A172 (cell line): Measurements from ENCODE around the gene DUSP11. TPM values are rescaled to one million over a fixed set of nuclear protein-coding genes. Genes with fewer than 3 reads are reported as not detected.
"Not testable (repeated sequence)": the region's sequence is repeated elsewhere in the genome, so short reads cannot be mapped to it uniquely, and the experiment has no call there.

Source experiments
- DNase-seq: peaks from one replicate; pipeline ENCODE4 v3.0.0-alpha.2; 2015; ENCODE audit warnings: low spot score
- total RNA-seq: library from RNA; depleted of rRNA; stranded (reverse); fragments of >200 nt; shearing (Covaris generic); gene quantifications from 2 replicates; pipeline ENCODE4 v1.2.3, GENCODE V29; 2014

The DUSP11 gene
- total RNA-seq, 1 experiment from 2014 or later: 43.7 TPM

DNA sequence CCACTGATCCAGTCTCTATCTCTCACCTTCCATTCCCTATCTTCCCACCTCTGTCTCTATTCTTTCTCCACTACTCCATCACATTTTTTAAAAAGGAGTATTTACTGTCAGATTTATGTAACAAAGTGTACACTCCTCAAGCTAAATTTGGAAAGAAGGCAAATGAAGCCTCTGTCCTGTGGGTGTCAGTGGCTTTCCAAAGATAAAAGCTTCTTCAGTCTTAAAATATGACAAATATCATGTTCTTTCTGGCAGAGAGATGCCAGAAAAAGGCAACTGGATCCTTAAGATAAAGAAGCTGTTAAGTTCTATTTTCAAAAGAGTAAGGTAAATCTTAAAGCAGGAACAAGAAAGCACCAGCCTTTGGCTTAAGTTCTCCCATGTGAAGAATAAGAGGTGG lies 7.1 kb downstream of the DUSP11 start:
- no peak for DNase-seq

DNA sequence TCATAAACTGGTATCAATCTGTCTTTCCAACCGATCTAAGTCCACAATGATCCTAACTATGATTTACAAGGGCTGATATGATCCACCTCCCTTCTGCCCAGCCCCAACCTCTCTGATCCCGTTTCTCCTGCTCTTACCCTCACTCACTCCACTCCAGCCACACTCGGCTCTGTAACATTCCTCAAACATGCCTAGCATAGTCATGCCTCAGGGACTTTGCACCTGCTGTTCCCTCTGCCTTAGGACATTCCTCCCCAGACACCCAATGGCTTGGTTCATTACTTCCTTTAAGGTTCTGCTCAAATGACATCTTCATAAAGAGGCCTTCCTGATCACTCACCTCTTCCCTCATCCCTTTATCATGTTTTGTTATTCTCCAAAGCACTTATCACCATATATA lies 9.2 kb downstream of the DUSP11 start:
- no peak for DNase-seq

DNA sequence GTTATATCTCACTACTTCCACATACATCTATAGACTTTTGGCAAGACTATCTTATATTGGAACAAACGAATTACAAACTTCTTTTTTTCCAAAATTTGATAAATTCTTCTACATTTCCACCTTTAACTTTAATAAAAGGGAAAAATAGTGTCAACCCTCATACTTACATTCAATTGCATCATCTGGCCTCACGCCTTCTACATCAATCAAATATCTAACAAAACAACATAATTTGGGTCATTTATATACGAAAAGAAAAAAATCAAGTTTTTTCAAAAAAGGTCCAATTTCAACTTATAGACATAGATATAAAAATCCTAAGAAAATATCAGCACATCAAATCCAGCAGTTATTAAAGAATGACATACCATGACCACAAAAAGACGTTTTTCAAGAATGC lies 12.9 kb downstream of the DUSP11 start:
- DNase-seq: no peak

DNA sequence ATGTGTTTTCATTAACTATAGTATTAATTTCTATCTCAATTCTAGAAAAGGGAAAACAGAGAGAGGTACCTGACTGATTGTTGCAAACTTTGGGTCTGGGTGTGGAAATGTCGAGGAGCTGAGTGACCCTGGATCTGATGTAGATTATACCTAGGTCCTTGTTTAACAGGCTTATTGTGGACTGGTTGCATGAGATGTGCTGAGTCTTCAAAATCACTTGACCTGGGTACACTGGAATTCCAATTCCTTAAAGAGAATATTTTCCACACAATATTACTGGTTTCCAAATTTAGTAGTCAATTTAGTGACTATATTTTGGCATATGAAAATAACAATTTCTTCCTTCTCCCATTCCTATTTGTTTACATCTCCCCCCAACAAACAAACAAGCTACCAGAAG lies 13.6 kb downstream of the DUSP11 start:
- no peak for DNase-seq

DNA sequence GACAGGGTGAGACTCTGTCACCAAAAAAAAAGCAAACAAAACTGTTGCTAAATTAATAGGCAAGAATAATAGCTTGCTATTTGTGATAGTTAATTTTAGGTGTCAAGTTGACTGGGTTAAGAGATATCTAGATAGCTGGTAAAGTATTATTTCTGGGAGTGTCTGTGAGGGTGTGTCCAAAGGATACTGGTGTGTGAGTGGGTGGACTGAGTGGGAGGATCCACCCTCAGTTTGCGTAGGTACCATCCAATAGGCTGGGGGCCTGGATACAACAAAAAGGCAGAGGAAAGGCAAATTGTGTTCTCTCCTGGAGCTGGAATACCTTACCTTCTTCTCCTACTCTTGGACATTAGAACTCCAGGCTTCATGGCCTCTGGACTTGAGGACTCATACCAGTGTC lies 15.0 kb downstream of the DUSP11 start:
- DNase-seq: no peak

DNA sequence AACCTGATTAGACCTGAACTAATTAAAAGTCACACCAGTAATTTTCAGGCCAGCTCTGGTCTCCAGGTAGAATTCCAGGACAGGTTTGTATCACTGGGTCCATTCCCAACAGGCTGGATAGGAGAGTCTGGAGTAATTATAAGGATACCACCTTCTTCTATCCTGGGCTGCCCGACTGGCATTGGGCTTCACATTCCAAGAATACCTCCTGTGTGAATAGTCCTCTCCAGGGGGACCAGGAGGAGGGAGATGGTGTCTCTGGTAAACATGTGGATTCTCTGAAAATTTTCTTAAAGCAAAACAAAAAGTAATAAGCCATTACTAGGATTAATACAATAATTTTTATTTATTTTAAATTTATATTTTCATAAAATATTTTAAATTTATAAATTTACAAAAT lies 17.3 kb downstream of the DUSP11 start:
- peak; percentile 13 for DNase-seq

DNA sequence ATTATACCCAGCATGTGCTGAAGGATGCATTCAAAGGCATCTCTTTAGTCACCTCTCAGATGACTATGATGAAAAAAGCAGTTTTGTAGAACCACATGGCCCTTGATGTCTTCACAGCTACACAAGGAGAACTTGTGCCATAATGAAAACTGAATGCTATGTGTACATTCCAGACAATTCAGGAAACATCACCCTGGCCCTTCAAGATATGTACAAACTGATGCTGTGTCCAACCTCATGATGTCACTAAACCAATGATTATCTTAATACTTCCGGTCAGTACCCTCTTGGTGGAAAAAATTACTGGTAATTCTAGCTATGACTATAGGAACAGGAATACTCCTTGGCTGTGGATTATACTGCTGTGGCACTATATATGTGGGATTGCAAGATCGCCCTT lies 20.0 kb downstream of the DUSP11 start:
- DNase-seq: no peak

DNA sequence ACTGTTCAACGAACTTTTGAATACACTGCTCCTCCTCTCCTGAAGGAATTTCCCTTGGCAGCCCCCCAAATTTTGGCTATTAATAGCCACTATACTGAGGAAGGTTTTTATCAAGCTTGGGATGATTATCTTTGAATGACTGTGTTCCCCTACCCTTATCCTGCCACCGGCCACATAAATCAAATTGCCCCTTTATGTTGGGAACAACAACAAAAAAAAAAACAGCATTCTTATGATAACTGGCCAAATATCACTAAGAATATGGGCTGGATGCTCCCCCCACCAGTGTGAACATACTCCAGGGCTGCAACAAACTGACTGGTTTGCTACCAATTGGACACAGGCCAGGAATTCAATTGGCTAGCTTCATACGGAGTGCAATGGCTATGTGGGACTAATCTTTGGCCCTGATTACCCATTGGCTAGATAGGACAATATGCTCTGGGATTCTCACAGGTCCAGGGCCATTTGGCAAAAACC lies 20.6 kb downstream of the DUSP11 start:
- peak; percentile 53 for DNase-seq

DNA sequence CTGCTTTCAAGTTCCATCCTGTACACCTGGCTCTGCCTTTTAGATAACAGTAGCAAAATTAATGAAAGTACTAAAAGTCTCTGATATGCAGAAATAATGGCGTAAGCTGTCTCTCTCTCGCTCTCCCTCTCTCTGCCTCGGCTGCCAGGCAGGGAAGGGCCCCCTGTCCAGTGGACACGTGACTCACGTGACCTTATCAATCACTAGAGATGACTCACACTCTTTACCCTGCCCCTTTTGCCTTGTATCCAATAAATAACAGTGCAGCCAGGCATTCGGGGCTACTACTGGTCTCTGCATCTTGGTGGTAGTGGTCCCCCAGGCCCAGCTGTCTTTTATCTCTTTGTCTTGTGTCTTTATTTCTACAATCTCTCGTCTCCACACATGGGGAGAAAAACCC lies 25.6 kb downstream of the DUSP11 start:
- DNase-seq: not testable (repeated sequence)

DNA sequence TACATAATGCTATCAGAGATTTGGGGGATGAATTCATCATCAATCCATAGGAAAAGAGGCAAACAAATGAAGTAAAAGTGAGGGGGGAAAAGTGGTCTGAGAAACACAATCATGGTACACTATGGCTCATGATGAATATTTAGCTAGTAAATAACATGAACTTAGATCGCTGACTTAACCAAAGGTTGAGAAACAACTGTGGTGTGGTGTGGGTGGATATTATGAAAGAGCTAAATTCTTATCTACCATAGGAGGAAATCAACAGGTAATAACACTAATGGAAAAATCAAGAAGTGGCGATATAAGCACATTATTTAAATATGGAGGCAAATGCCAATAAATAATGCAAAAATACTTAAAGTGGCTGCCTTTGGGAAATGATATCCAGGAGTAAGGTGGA lies 30.6 kb downstream of the DUSP11 start:
- DNase-seq: no peak

DNA sequence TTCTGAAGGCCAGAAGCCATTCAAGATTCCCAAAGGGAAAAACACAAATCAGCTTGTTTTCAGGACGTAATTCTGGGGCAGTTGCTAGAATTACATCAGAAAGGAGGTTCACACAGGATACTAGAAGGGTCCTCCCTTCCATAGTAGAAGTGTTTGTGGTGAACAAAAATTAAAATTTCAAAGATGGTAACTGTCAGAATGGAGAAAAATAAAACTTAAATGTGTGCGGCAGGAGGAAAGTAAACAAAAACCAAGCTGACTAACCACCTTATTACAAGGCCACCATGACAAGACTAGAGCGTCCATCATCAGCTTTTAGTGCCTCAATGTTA lies 33.1 kb downstream of the DUSP11 start:
- DNase-seq: no peak

DNA sequence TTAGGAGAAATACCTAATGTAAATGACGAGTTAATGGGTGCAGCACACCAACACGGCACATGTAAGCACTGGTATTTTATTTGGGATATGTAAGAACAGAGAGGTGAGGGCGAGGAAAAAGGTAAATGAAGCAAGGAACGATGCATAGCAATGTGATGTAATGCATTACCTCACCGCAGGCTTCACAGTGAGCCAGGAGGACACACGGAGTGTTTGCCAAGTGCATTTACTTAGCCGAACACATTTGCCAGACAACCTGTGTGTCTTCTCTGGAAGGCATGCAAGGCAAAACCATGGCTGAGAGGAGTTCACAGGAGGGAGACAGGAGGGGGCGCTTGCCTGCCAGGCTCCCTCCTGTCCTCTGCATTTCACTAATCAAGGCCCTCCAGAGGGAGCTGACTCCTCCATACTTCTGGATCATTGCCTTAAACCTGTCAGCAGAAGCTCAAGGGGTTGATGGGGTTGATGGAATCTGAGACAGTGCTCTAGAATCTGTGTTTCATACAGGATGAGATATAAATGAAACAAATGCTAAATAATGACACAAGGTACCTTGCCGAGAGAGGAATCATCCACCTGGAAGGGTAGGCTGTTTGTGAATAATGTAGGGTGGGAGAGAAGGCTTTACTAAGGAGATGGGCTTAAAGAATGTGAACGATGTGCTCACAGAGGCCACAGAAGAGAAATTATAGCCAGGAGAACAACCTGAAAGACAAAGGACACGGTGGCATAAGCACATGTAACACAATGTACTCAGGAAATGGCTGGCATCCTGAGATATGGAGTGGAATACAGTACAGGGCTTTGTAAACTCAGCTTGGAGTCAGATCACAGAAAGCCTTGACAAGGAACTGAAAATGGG lies 33.7 kb downstream of the DUSP11 start:
- no peak for DNase-seq

DNA sequence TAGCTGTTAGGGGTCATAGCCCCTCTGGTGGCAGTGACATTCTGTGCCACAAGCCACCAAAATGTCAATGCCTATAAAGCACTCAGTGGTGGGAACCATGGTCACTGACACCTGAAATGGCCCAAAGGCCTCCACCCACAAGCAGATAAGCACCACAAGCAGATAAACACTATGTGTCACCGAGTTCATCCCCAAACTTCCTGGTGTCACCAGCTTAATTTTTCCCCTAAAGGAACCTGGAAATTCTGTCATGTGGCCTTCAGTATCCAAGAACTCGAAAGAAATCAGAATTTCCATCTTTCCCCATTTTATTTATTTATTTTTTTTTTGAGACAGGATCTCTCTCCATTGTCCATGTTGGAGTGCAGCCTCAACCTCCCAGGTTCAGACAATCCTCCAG lies 39.1 kb downstream of the DUSP11 start:
- no peak for DNase-seq

DNA sequence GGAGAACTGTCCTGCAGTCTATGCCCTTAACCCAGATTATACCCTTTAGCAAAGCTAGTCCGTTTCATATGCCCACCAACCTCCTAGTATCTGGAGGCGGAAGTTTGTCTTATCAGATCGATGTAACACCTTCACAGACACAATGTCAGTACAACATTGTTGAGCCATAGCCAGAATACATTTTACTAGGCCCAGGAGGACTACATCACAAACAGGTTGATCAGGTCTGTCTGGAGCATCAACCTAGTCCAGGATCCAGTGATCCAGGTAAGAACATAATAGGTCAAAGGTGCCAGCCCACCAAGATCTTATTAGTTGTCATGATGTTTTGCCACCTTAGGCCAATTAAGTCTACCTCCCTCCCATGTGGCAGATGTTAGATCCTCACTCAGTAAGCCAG lies 40.8 kb downstream of the DUSP11 start:
- DNase-seq: no peak

DNA sequence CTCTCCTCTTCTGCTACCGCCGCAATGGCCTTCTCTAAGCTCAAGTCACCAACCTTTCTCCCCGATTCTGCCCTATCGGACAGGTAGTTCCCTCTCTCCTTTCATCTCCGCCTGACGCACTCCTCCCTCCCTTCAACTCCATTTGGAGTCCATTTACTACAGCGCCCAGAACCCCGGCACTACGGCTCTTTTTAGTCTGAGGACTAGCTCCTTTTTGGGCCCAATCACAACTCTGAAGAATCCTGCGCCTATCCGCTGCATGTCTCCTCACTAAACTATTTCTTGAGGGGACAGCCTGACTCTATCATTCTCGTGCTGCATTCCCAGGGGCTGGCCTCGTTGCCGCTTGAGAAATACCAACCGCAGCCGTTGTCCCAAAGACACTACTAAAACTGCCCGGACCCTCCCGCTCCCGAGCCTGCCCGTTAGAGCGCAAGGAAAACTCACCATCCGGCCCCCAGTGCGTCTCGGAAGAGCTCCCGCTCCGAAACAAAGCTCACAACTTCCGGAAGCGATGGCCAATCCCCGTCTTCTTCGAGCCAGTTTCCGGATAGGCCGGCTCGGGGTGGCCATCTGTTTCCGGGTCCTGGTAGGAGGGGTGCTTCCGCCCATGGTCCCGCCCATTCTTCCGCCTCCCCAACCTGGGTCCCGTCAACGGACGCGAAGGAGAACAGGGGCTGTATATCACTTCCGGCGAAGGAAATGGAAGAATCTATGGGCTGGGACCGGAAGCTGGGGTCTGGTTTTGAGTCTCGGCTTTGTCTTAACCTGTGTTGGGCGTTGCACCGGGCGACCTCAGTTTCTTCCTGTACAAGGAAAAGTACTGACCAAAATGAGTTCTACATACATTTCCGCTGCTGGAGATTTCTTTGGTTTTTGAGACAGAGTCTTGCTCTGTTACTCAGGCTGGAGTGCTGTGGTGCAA lies 42.8 kb downstream of the DUSP11 start, which contains the start of gene TPRKB:
TPRKB (minus strand) TSS at position 491 of the 925 bp plus-strand sequence. CDS start 2,776 bp downstream, outside the sequence.
- DNase-seq: peak; percentile 97

DNA sequence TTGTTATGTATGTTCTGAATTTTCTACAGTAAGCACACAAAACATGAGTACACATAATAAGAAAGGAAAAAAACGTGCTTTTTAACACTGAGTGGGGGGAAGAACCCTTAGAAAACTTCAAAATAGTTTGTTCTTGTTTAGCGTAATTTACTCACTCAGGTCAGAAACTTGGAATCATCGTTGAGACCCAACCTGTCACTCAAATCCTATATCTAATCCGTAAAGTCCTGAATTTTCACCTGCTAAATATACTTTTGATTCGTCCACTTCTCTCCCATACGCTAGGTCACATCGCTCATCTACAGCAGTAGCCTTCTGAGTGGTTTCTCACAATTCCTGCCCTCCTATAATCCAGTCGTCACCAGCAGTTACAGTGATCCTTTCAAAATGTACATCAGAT lies 43.5 kb downstream of the DUSP11 start:
- no peak for DNase-seq

DNA sequence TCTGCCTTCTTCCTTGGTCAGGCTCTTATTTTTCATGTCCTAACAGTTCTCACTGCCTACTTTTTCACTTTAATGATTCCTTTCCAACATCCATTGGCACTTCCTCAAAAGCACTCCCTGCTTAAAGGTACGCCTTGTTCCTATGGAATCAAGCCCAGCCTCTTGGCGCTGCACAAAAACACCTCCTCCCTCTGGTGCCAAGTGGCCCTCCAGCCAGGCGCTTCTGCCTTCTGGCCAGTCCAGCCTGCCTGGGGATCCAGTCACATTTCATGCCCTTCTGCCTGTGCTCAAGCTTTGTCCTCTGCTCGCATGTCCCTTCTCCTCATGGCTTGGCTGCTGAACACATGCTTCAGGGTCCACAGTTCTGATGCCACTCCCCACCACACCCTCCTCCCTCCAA lies 49.1 kb downstream of the DUSP11 start:
- no peak for DNase-seq

DNA sequence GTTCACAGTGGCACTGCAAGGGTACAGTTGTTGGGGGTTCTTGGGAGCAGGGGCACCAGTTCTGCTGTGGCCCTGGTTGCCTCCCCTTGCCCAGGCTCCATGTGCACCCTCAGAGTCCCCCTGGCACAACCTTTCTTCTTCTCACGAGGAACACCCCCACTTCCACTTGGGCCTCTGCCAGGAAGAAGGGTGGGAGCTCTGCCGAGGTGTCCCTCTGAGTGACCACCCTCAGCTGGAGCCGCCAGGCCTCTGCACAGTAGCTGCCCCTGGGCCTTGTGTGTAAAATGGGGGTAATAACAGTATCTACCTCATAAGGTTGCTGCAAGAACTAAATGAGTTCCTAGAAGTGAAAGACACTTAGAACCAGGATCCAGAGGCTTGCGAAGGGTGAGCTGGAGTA lies 51.2 kb downstream of the DUSP11 start:
- DNase-seq: no peak

DNA sequence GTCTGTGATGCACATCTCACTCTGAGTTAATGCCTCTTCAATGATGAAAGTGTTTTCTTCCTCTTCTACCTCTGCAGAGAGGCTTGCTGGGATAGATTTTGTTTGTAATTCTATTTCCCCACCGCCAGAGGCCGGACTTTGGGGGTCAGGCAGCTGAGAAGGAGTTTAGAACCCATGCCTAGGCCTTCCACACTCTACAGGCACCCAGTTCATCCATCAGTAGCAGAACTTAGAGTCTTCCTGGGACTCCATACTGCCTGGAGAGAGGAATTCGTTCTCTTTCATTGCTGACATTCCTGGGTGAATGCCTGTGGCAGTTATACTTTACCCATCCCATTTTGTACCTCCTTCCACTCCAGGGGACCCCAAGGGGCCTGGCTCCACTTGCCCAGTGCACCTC lies 51.9 kb downstream of the DUSP11 start:
- DNase-seq: no peak

DNA sequence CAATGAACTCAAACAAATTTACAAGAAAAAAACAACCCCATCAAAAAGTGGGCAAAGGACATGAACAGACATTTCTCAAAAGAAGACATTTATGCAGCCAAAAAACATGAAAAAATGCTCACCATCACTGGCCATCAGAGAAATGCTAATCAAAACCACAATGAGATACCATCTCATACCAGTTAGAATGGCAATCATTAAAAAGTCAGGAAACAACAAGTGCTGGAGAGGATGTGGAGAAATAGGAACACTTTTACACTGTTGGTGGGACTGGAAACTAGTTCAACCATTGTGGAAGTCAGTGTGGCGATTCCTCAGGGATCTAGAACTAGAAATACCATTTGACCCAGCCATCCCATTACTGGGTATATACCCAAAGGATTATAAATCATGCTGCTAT lies 53.2 kb downstream of the DUSP11 start:
- DNase-seq: not testable (repeated sequence)

DNA sequence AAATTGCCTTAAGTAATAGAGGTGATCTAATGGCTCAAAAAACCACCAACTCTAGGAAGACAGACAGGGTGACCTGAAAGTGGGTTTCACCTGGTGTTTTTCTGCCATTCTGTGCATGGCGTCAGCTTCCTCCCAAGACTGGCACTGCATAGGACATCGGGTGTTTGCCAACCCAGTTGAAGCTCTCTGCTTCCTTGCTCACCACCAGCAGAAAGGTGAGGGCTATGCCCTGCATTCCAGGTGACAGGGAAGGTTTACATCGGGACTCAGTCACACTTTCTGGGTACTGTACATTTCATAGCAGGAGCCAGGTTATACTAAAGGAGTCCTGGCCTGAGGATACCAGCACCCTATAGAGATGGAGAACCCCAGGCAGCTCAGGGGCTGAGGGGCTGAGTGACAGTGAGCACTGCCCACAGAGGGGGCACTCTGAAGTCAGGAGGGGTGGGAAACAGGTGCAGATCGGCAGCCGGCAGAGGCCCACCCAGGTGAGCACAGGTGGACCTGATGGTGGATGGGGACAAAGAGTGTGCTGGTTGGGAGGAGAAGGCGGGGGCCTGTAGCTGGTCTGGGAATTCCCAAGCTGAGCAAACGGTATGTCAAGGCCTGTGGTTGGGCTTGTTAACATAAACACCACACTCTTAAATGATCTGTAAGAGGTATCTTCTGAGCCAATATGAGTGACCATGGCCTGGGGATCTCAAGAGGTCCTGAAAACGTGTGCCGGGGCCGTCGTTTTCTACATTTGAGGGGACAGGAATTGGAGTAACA lies 60.9 kb downstream of the DUSP11 start:
- DNase-seq: no peak

DNA sequence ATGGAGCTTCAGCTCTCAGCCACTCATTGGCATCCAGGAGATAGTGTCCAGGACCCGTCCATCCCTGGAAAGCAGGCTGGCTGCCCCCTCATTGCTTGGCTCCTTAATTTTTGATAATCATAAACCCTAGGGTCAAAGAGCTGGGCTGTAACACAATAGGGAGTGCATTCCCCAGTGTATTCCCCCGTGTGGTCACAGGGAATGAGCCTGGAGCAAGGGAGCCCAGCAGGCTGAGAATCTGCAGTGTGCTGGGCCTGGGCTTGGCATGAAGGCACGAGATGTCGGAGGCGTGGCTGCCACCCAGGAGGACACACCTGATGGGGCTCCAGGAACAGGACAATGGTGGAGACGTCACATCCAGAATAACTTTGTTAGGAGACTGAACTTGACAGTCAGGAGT lies 61.5 kb downstream of the DUSP11 start:
- DNase-seq: no peak
